Urinary bladder (tissue), 4 donors: ENCODE measurements around the gene TPO. TPM values are rescaled to one million over a fixed set of nuclear protein-coding genes. Genes with fewer than 3 reads are reported as not detected.

ENCODE experiments used
- DNase-seq: peaks from one replicate; pipeline ENCODE4 v3.0.0-alpha.2; 2015; ENCODE audit errors: extremely low spot score
- H3K27ac ChIP-seq: one replicate; pipeline ENCODE4 v1.5.1; 2013; ENCODE audit warnings: low read depth, mild to moderate bottlenecking, moderate library complexity
- H3K36me3 ChIP-seq: one replicate; pipeline ENCODE4 v1.6.1; 2013; ENCODE audit warnings: mild to moderate bottlenecking, moderate library complexity; ENCODE audit not compliant: insufficient read depth
- H3K4me1 ChIP-seq: one replicate; pipeline ENCODE4 v1.6.1; 2013; ENCODE audit warnings: mild to moderate bottlenecking, moderate library complexity; ENCODE audit not compliant: insufficient read depth
- H3K4me3 ChIP-seq: one replicate; pipeline ENCODE4 v1.5.1; 2013; ENCODE audit warnings: low read depth, low read length
- WGBS: extraction: QIAGEN DNeasy Blood & Tissue Kit; methylation state at CpG from one replicate; pipeline ENCODE4 v1.1.7; 2013; 5-methylcytosine and 5-hydroxymethylcytosine counted together
- polyA plus RNA-seq: library from polyadenylated mRNA; stranded (reverse); fragments of 200-250 nt; gene quantifications from one replicate; pipeline ENCODE4 v1.2.3, GENCODE V29; 2013
- total RNA-seq: library from RNA; depleted of rRNA; stranded (reverse); fragments of >200 nt; gene quantifications from one replicate; pipeline ENCODE4 v1.2.3, GENCODE V29; 2014
- donor health status: healthy with polysubstance abuse.
- donor health status: healthy.

The TPO gene
- total and polyA plus RNA-seq, 2 donors, result 0.74 to 5.4 TPM

DNA sequence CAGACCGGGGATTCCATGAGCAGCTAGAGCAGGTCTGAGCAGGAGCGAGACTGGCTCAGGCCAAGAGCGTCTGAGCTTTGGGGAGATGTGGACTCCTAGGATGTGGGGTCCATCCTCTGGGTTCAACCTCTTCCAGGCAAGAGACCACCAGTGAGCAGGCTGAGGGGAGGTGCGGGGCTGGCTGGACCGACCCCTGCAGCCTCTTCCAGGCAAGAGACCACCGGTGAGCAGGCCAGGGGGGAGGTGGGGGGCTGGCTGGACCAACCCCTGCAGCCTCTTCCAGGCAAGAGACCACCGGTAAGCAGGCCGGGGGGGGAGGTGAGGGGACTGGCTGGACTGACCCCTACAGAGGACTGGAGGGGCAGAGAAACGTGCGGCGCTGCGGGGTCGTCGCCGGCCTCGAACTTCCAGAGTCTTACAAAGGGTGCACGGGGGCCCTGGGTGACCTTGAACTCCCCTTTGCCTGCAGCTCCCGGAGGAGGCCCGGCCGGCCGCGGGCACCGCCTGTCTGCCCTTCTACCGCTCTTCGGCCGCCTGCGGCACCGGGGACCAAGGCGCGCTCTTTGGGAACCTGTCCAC, 63.4 kb downstream of the TPO start:
- no peaks in the 10 kb centered on the region for H3K4me1 ChIP-seq
- 93% methylated on average over 30 of the region's 30 CpGs for WGBS
- no peak overlapping the region for H3K27ac ChIP-seq
- no peak overlapping the region for H3K4me3 ChIP-seq
- H3K36me3 ChIP-seq, result no peaks in the 10 kb centered on the region
- DNase-seq, result no peak

GRCh38 chr2:1477196-1478040, 64.2 kb downstream of the TPO start:
- DNase-seq, result no peak
- H3K4me1 ChIP-seq, result no peaks in the 10 kb centered on the region
- no peak overlapping the region for H3K27ac ChIP-seq
- no peaks in the 10 kb centered on the region for H3K36me3 ChIP-seq
- no peak overlapping the region for H3K4me3 ChIP-seq
- 83% methylated on average over 76 of the region's 76 CpGs for WGBS

DNA sequence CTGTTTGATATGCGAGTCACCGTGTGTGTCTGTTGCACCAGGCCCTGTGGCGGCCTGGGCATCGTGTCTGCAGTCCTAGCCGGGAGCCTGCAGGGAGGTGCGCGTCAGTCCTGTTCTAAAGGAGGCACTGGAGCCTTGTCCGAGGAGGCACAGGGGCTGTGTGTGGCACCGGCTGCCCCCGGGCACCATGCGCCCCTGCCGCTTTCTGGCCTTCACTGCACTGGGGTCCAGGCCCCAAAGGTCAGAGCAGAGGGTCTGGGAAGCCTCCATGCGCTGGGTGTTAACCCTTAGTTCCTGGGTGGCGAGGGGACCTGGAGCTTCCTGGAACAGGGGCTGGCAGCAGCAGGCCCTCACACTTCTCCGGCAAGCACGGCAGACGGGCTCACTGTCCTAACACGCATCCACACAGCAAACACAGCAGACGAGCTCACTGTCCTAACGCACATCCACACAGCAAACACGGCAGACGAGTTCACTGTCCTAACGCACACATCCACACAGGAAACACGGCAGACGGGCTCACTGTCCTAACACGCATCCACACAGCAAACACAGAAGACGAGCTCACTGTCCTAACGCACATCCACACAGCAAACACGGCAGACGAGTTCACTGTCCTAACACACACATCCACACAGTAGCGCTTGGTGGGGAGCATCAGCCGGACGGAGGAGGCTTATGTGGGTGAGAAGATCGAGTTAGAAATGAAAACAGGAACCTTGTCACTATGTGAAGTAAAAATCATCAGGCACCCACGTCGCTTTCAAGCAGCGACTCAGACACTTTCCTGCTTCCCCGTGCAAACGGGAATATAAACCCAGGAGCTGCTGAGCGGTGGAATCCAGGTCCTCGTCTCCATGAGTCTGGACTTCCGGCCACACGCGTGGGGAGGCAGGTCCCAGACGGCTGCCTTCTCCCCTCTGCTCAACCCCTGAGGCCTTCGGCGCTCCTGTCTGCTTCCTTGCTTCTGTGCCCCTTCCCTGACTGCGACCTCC, 65.3 kb downstream of the TPO start:
- no peak overlapping the region for H3K27ac ChIP-seq
- DNase-seq, result no peak
- WGBS, result 73% methylated on average over 48 of the region's 48 CpGs
- H3K4me1 ChIP-seq, result no peaks in the 10 kb centered on the region
- no peaks in the 10 kb centered on the region for H3K36me3 ChIP-seq
- H3K4me3 ChIP-seq, result no peak overlapping the region

- no peaks in the 10 kb centered on the region for H3K4me1 ChIP-seq
- WGBS, result 76% methylated on average over 6 of the region's 6 CpGs
Observed at GRCh38 chr2:1479346-1479745, 66.1 kb downstream of the TPO start.

GRCh38 chr2:1480671-1481076, 67.4 kb downstream of the TPO start:
- Histone ChIP-seq H3K36me3 (no peaks in the 10 kb centered on the region), H3K4me1 (no peaks in the 10 kb centered on the region), H3K4me3 (no peak overlapping the region), H3K27ac (no peak overlapping the region)
- 72% methylated on average over 13 of the region's 13 CpGs for WGBS
- no peak for DNase-seq

More at GRCh38 chr2:1479346-1479745, 66.1 kb downstream of the TPO start:
- no peak overlapping the region for H3K27ac ChIP-seq
- H3K4me3 ChIP-seq, result no peak overlapping the region
- no peaks in the 10 kb centered on the region for H3K36me3 ChIP-seq
- DNase-seq, result no peak

DNA sequence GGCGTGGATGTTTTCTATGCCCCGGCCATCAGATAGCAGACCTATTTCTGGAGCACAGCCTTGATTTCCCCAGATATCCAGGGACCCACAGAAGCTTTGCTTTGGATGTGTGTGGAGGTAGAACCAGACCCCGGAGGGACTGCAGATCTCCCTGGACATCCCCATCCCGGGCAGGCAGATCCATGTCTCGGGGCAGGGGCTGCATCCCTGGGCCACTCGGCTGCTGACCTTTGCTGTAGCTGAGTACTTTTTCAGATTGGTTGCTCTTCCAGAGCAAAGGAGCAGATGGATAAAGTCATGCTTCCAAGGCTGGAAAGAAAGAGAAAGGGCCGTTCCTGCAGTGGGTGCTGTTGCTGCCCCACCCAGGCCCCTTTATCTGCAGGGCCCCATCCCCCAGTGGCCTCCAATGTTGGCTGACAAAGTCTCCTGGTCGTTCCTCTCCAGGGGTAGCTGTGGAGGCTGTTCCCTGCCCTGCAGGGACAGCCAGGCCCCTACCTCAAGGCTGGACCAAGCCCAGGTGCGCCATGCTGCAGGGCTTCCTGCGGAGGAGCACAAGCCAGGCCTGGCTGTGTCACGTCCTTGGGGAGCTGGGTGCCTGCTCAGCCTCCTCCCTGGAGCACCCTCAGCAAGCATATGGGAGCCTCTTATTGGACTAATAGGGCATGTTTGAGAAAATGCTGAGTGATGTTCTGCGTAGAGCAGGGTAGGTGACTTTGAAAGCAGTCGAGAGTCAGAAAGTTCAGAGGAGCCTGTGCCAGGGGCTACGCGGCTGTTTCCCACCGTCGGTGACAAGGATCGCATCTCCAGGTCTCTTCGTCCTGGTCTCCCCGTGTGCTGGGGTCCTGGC, 68.4 kb downstream of the TPO start:
- no peak overlapping the region for H3K27ac ChIP-seq
- 84% methylated on average over 20 of the region's 20 CpGs for WGBS
- DNase-seq, result no peak
- H3K4me1 ChIP-seq, result no peaks in the 10 kb centered on the region
- no peak overlapping the region for H3K4me3 ChIP-seq
- no peaks in the 10 kb centered on the region for H3K36me3 ChIP-seq

DNA sequence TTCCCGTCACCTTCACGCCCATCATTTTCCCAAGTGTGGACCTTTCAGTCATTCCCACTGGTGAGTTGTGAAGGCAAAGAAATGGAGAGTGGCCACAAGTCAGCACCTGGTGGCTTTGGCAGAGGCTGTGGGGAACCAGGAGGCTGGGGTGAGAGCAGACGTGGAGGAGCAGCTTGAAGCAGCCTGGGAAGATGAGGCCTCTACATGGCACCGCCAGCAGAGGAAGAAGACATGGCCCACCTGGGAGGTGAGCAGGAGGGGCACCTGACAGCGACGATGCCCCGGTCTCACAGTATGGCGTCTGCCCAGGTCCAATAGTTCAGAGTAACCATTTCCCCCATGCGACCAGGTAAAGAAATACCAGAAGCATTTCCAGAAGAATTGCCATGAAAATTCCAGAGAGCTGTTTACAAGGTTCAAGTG, 69.0 kb downstream of the TPO start:
- DNase-seq, result no peak
- 86% methylated on average over 9 of the region's 9 CpGs for WGBS
- Histone ChIP-seq H3K27ac (no peak overlapping the region), H3K36me3 (no peaks in the 10 kb centered on the region), H3K4me1 (no peaks in the 10 kb centered on the region), H3K4me3 (no peak overlapping the region)

DNA sequence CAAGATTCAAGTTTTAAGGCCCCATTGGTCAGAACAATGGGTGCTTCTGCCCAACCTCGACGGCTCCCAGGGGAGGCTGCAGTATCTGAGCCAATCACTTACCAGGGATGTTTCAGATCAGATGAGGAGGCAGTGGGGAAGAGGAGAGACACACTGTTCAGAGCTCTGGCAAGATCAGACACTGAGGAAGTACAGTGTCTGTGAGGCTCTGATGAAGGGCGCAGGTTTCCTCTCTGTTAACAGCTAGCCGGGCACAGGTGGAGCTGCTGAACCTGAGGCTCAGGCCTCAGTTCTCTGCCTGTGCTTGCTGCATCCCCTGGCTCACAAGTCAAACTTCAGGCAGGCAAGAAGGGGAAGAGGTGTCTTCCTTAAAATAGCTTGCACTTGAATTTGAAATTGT, 69.7 kb downstream of the TPO start:
- H3K27ac ChIP-seq, result no peak overlapping the region
- no peaks in the 10 kb centered on the region for H3K36me3 ChIP-seq
- no peak overlapping the region for H3K4me3 ChIP-seq
- DNase-seq, result no peak
- WGBS, result 81% methylated on average over 4 of the region's 4 CpGs
- H3K4me1 ChIP-seq, result no peaks in the 10 kb centered on the region

DNA sequence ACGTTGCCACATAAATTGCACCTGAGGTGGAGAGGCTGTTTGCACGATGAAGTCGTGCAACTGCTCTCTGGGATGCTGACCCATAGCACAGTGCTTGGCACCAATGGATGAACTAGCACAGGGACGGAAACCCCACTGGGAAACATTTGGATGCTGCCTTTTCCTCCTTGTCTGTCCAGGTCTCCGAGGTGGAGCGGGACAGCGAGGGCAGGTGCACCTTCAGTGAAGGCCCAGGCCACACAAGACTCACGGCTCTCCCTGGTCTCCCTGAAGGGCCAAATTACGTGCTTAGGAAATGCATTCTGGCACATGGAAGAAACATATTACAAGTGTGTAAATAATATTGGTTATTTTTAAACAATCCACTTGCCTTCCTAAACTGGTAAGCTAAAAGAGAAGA, 70.3 kb downstream of the TPO start:
- 86% methylated on average over 9 of the region's 9 CpGs for WGBS
- H3K4me3 ChIP-seq, result no peak overlapping the region
- H3K4me1 ChIP-seq, result no peaks in the 10 kb centered on the region
- DNase-seq, result no peak
- H3K27ac ChIP-seq, result no peak overlapping the region
- H3K36me3 ChIP-seq, result no peaks in the 10 kb centered on the region

GRCh38 chr2:1484131-1484884, 71.0 kb downstream of the TPO start:
- WGBS, result 92% methylated on average over 22 of the region's 22 CpGs
- Histone ChIP-seq H3K4me3 (no peak overlapping the region), H3K27ac (no peak overlapping the region), H3K4me1 (no peaks in the 10 kb centered on the region), H3K36me3 (no peaks in the 10 kb centered on the region)
- no peak for DNase-seq

- 85% methylated on average over 11 of the region's 11 CpGs for WGBS
- H3K36me3 ChIP-seq, result no peaks in the 10 kb centered on the region
Observed at GRCh38 chr2:1486670-1487069, 73.4 kb downstream of the TPO start.

GRCh38 chr2:1487758-1488157, 74.5 kb downstream of the TPO start:
- WGBS, result 69% methylated on average over 9 of the region's 9 CpGs

More at GRCh38 chr2:1486670-1487069, 73.4 kb downstream of the TPO start:
- no peak for DNase-seq
- H3K4me1 ChIP-seq, result no peaks in the 10 kb centered on the region
- no peak overlapping the region for H3K27ac ChIP-seq
- H3K4me3 ChIP-seq, result no peak overlapping the region

More at GRCh38 chr2:1487758-1488157, 74.5 kb downstream of the TPO start:
- H3K4me3 ChIP-seq, result no peak overlapping the region
- H3K27ac ChIP-seq, result no peak overlapping the region
- no peak for DNase-seq
- H3K4me1 ChIP-seq, result no peaks in the 10 kb centered on the region
- H3K36me3 ChIP-seq, result no peaks in the 10 kb centered on the region
